HG03520 (cell line): ENCODE data around the gene RIF1.
A peak's percentile ranks its signal among the peaks of the same experiment; 100 is the strongest.
"Not testable (repeated sequence)": the region's sequence is repeated elsewhere in the genome, so short reads cannot be mapped to it uniquely, and the experiment has no call there.

ENCODE experiments used
- ATAC-seq: cut with Tn5 transposase; IDR thresholded peaks from one replicate; pipeline ENCODE4 v1.9.1; 2021; ENCODE audit warnings: mild to moderate bottlenecking, moderate library complexity; ENCODE audit not compliant: unreplicated experiment

RIF1 gene

GRCh38 chr2:151408788-151409600 is 708 bp upstream of the RIF1 start:
- ATAC-seq = no peak

GRCh38 chr2:151410485-151410834 is 758 bp downstream of the RIF1 start:
- peak; percentile 22 for ATAC-seq

GRCh38 chr2:151417650-151418049 is 7.9 kb downstream of the RIF1 start:
- ATAC-seq = no peak

- not testable (repeated sequence) for ATAC-seq
These were observed 12.0 kb downstream of the RIF1 start for GRCh38 chr2:151421681-151422080.

GRCh38 chr2:151422917-151423439 is 13.3 kb downstream of the RIF1 start:
- peak; percentile 81 for ATAC-seq

- ATAC-seq = no peak
These were observed 14.1 kb downstream of the RIF1 start for GRCh38 chr2:151423760-151424159.

GRCh38 chr2:151437630-151438029 is 27.9 kb downstream of the RIF1 start:
- ATAC-seq = no peak

- no peak for ATAC-seq
These were observed 28.8 kb downstream of the RIF1 start for GRCh38 chr2:151438506-151438905.

GRCh38 chr2:151439127-151439526 is 29.4 kb downstream of the RIF1 start:
- no peak for ATAC-seq

- no peak for ATAC-seq
These were observed 49.7 kb downstream of the RIF1 start for GRCh38 chr2:151459358-151459757.

- ATAC-seq = no peak
These were observed 56.1 kb downstream of the RIF1 start for GRCh38 chr2:151465771-151466170.

GRCh38 chr2:151470556-151470955 is 60.9 kb downstream of the RIF1 start:
- ATAC-seq = no peak

GRCh38 chr2:151472966-151473365 is 63.3 kb downstream of the RIF1 start:
- ATAC-seq = no peak

GRCh38 chr2:151475071-151475470 is 65.4 kb downstream of the RIF1 start:
- no peak for ATAC-seq

GRCh38 chr2:151476287-151476686 is 66.6 kb downstream of the RIF1 start:
- no peak for ATAC-seq

- ATAC-seq = no peak
These were observed 68.3 kb downstream of the RIF1 start for GRCh38 chr2:151478011-151478410.

GRCh38 chr2:151481744-151482143 is 72.0 kb downstream of the RIF1 start:
- no peak for ATAC-seq

- ATAC-seq = no peak
These were observed 72.5 kb downstream of the RIF1 start for GRCh38 chr2:151482171-151482725.

- ATAC-seq = no peak
These were observed 73.8 kb downstream of the RIF1 start for GRCh38 chr2:151483546-151483945.

GRCh38 chr2:151484100-151484499 is 74.4 kb downstream of the RIF1 start:
- ATAC-seq = no peak

- ATAC-seq = no peak
These were observed 76.4 kb downstream of the RIF1 start for GRCh38 chr2:151486053-151486452.

- no peak for ATAC-seq
These were observed 80.6 kb downstream of the RIF1 start for GRCh38 chr2:151490276-151490675.
